GM10266 (cell line): ENCODE data around the gene XRCC1.
"Not testable (repeated sequence)": the region's sequence is repeated elsewhere in the genome, so short reads cannot be mapped to it uniquely, and the experiment has no call there.

Source experiments
- DNase-seq: peaks from one replicate; pipeline ENCODE4 v3.0.0; 2012; ENCODE audit errors: extremely low spot score
- CTCF ChIP-seq: IDR thresholded peaks from 2 replicates; pipeline ENCODE4 v1.5.1; 2012; ENCODE audit warnings: mild to moderate bottlenecking, low read depth; ENCODE audit not compliant: control insufficient read depth, insufficient read depth; ENCODE audit errors: missing control alignments

The XRCC1 gene

GRCh38 chr19:43610493-43610892 is 35.2 kb upstream of the XRCC1 start:
- no peak for TF ChIP-seq CTCF
- DNase-seq, result no peak

GRCh38 chr19:43609872-43610271 is 34.5 kb upstream of the XRCC1 start:
- no peak for DNase-seq
- TF ChIP-seq CTCF, result no peak

GRCh38 chr19:43607238-43608205 is 32.2 kb upstream of the XRCC1 start:
- no peak for TF ChIP-seq CTCF
- DNase-seq, result no peak

- DNase-seq, result no peak
- TF ChIP-seq CTCF, result no peak
Observed at GRCh38 chr19:43606569-43607229, 31.4 kb upstream of the XRCC1 start.

- TF ChIP-seq CTCF, result no peak
- DNase-seq, result no peak
Observed at GRCh38 chr19:43605875-43606568, 30.7 kb upstream of the XRCC1 start.

GRCh38 chr19:43600326-43600725 is 25.0 kb upstream of the XRCC1 start:
- DNase-seq, result not testable (repeated sequence)

GRCh38 chr19:43599635-43600295 is 24.4 kb upstream of the XRCC1 start:
- no peak for DNase-seq
- TF ChIP-seq CTCF, result no peak
